MM.1S (cell line): Measurements from ENCODE around the gene WNT3.

Experiments
- CTCF ChIP-seq: fragments of 300-600 bp; sonication (generic); IDR thresholded peaks from 2 replicates; pipeline ENCODE4 v1.5.1; 2016; ENCODE audit warnings: antibody characterized with exemption, low read length, mixed read lengths
- EZH2 ChIP-seq: fragments of 300-600 bp; sonication (generic); optimal IDR thresholded peaks from 2 replicates; pipeline ENCODE3; 2017; ENCODE audit warnings: low read depth, mild to moderate bottlenecking, antibody characterized with exemption, low read length, mixed read lengths
- EZH2phosphoT487 ChIP-seq: fragments of 300-600 bp; sonication (generic); IDR thresholded peaks from 2 replicates; pipeline ENCODE4 v1.6.1; 2018; ENCODE audit warnings: antibody characterized with exemption, low read length

- TF ChIP-seq CTCF (no peak), EZH2phosphoT487 (no peak), EZH2 (no peak)
Observed at GRCh38 chr17:46753776-46754175, 64.7 kb downstream of the WNT3 start.
